ENCODE results near the gene BRAP.
"Not testable (repeated sequence)": the region's sequence is repeated elsewhere in the genome, so short reads cannot be mapped to it uniquely, and the experiment has no call there.

The BRAP gene

GRCh38 chr12:111606767-111607230 lies 79.0 kb downstream of the BRAP start:
- DNase-seq = no peak

- DNase-seq = no peak
Measured at GRCh38 chr12:111605911-111606766, 79.6 kb downstream of the BRAP start.

GRCh38 chr12:111602857-111603256 lies 82.9 kb downstream of the BRAP start:
- DNase-seq = not testable (repeated sequence)

- no peak for DNase-seq
Measured at GRCh38 chr12:111602348-111602747, 83.4 kb downstream of the BRAP start.

- not testable (repeated sequence) for DNase-seq
Measured at GRCh38 chr12:111600986-111601385, 84.8 kb downstream of the BRAP start.

- DNase-seq = no peak
Measured at GRCh38 chr12:111600205-111600642, 85.5 kb downstream of the BRAP start.

- peak; percentile 95 for DNase-seq
Measured at GRCh38 chr12:111599453-111600204, 86.1 kb downstream of the BRAP start.

GRCh38 chr12:111598637-111599452 lies 86.9 kb downstream of the BRAP start, which contains the start of gene ATXN2:
TSS of gene ATXN2 (minus strand) at chr12:111599315. CDS start at chr12:111599034, 281 bp downstream.
- DNase-seq = peak; percentile 79

GRCh38 chr12:111597831-111598636 lies 87.7 kb downstream of the BRAP start:
- DNase-seq = peak; percentile 71

GRCh38 chr12:111596985-111597830 lies 88.5 kb downstream of the BRAP start:
- peak; percentile 60 for DNase-seq

- not testable (repeated sequence) for DNase-seq
Measured at GRCh38 chr12:111595341-111595835, 90.4 kb downstream of the BRAP start.

All from femur (tissue), 1 donor.